MCF 10A (cell line): ENCODE measurements around the gene CGB8. TPM values are rescaled to one million over a fixed set of nuclear protein-coding genes. Genes with fewer than 3 reads are reported as not detected.

Experiments used
- BruUV-seq: library from RNA; stranded (reverse); fragments of 400-500 nt; replicated peaks from 2 replicates; lab custom pipeline; 2021; lab: Mats Ljungman, UMichigan
- CTCF ChIA-PET: fragments of 300-600 bp; sonication (Branson Sonifier 250); formaldehyde crosslinking; extraction: SDS; loops from one replicate; lab custom pipeline; 2021; ENCODE audit warnings: antibody characterized with exemption, inconsistent platforms; lab: Yijun Ruan, JAX
- POLR2A ChIA-PET: fragments of 300-600, 350-650 bp; sonication (Branson Sonifier 250); formaldehyde crosslinking; extraction: SDS; loops from one replicate; lab custom pipeline; 2020; ENCODE audit warnings: antibody characterized with exemption, inconsistent platforms; lab: Yijun Ruan, JAX
- DNase-seq: peaks from one replicate; pipeline ENCODE4 v3.0.0-alpha.2; 2018; ENCODE audit not compliant: unreplicated experiment
- H3K27ac Mint-ChIP-seq: one replicate; pipeline ENCODE4 v1.8.0; 2022; ENCODE audit warnings: mild to moderate bottlenecking, low read depth, mixed read lengths; ENCODE audit not compliant: unreplicated experiment
- H3K27me3 Mint-ChIP-seq: one replicate; pipeline ENCODE4 v1.8.0; 2022; ENCODE audit warnings: mixed read lengths; ENCODE audit not compliant: insufficient read depth, unreplicated experiment
- H3K36me3 Mint-ChIP-seq: one replicate; pipeline ENCODE4 v1.8.0; 2022; ENCODE audit warnings: mild to moderate bottlenecking, moderate library complexity, mixed read lengths; ENCODE audit not compliant: insufficient read depth, unreplicated experiment
- H3K4me1 Mint-ChIP-seq: one replicate; pipeline ENCODE4 v1.8.0; 2022; ENCODE audit warnings: mixed read lengths; ENCODE audit not compliant: insufficient read depth, unreplicated experiment
- H3K4me3 Mint-ChIP-seq: one replicate; pipeline ENCODE4 v1.8.0; 2022; ENCODE audit warnings: mild to moderate bottlenecking, moderate library complexity, mixed read lengths; ENCODE audit not compliant: unreplicated experiment
- H3K9me3 Mint-ChIP-seq: one replicate; pipeline ENCODE4 v1.8.0; 2022; ENCODE audit warnings: mixed read lengths; ENCODE audit not compliant: unreplicated experiment
- intact Hi-C: fragments of 100-400 bp; cut with micrococcal nuclease; formaldehyde crosslinking; loops from 2 replicates; pipeline ENCODE4 v1.14.1; 2022
- total RNA-seq: library from RNA; stranded (reverse); gene quantifications from 2 replicates; pipeline ENCODE4 v1.2.3, GENCODE V29; 2022
- TF ChIP-seq, protein P1 (sequence below): fragments of 200-600 bp; IDR thresholded peaks from one replicate; pipeline ENCODE4 v1.8.0; 2022; ENCODE audit warnings: antibody characterized with exemption, mild to moderate bottlenecking; ENCODE audit not compliant: unreplicated experiment

Gene CGB8
- total RNA-seq, 1 experiment from 2014 or later = 1.3 TPM

DNA sequence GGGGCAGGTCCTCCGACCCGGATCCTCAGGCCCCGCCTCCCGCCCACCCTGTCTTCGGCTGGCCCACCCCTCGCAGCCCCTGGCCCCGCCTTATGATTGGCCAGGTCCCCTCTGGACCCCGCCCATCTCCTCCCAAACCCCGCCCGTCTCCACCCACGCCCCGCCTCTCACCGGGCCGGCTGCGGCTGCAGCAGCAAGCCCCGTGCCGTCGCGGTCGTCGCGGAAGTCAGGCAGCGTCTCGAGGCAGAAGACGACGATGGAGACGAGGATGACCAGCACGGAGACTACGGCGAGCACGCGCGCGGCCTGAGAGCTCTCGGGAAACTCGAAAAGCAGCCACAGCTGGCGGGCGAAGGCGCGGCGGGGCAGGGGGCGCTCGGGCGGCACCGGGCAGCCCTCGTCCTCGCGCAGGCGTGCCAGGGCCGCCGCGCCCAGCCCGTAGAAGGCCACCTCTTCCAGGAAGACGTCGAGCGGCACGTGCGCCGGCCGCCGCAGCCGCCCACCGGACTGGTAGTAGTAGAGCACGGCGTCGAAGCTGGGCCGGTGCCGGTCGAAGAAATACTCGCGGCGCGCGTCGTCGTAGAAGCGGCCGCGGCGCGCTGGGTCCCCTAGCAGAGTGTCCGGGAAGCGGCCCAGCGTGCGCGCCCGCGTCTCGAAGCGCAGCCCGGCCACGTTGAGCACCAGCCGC lies 23.1 kb upstream of the CGB8 start:
- Mint-ChIP-seq H3K27me3 (peaks cover 24% of the 10 kb centered on the region), H3K4me1 (peaks cover 20% of the 10 kb centered on the region), H3K36me3 (peaks cover 6% of the 10 kb centered on the region), H3K4me3 (no peak overlapping the region), H3K27ac (no peak overlapping the region), H3K9me3 (no peaks in the 10 kb centered on the region)
- TF ChIP-seq, protein P1, sequence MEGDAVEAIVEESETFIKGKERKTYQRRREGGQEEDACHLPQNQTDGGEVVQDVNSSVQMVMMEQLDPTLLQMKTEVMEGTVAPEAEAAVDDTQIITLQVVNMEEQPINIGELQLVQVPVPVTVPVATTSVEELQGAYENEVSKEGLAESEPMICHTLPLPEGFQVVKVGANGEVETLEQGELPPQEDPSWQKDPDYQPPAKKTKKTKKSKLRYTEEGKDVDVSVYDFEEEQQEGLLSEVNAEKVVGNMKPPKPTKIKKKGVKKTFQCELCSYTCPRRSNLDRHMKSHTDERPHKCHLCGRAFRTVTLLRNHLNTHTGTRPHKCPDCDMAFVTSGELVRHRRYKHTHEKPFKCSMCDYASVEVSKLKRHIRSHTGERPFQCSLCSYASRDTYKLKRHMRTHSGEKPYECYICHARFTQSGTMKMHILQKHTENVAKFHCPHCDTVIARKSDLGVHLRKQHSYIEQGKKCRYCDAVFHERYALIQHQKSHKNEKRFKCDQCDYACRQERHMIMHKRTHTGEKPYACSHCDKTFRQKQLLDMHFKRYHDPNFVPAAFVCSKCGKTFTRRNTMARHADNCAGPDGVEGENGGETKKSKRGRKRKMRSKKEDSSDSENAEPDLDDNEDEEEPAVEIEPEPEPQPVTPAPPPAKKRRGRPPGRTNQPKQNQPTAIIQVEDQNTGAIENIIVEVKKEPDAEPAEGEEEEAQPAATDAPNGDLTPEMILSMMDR = no peak
- ChIA-PET CTCF (no interaction called here), POLR2A (interaction anchor here (1.4 kb wide), 1 partner anchor 10 kb away, joined by 3 read pairs; no protein-coding TSS in a partner anchor)
- intact Hi-C loops = no loop called here
- DNase-seq = no peak
- BruUV-seq = no TSS peak

DNA sequence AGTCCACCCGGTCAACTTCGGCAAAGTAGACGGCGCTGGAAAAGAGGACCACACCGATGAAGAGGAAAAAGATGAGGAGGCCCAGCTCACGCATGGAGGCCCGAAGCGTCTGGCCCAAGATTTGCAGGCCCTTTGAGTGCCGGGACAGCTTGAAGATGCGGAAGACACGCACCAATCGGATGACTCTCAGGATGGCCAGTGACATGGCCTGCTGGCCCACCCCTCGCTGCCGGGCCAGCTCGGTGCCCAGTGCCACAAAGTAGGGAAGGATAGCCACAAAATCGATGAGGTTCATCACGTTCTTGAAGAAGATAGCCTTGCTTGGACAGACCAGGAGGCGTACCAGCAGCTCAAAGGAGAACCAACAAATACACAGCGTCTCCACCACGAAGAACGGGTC lies 21.5 kb upstream of the CGB8 start:
- CTCF ChIA-PET = interaction anchor here (1.1 to 2.1 kb wide), 2 partner anchors 12 to 28 kb away, joined by 3 to 7 read pairs; no protein-coding TSS in a partner anchor
- peaks cover 40% of the 10 kb centered on the region for H3K27me3 Mint-ChIP-seq
- intact Hi-C loops = no loop called here
- POLR2A ChIA-PET = interaction anchor here (1.4 to 2.4 kb wide), 2 partner anchors 12 to 77 kb away, joined by 3 to 6 read pairs; partner anchors contain the start of genes GYS1 and RUVBL2
- peaks cover 11% of the 10 kb centered on the region for H3K36me3 Mint-ChIP-seq
- TF ChIP-seq, protein P1 = no peak
- no peak overlapping the region for H3K4me3 Mint-ChIP-seq
- DNase-seq = no peak
- H3K4me1 Mint-ChIP-seq = peaks cover 23% of the 10 kb centered on the region
- BruUV-seq = no TSS peak
- no peak overlapping the region for H3K27ac Mint-ChIP-seq
- H3K9me3 Mint-ChIP-seq = no peaks in the 10 kb centered on the region

DNA sequence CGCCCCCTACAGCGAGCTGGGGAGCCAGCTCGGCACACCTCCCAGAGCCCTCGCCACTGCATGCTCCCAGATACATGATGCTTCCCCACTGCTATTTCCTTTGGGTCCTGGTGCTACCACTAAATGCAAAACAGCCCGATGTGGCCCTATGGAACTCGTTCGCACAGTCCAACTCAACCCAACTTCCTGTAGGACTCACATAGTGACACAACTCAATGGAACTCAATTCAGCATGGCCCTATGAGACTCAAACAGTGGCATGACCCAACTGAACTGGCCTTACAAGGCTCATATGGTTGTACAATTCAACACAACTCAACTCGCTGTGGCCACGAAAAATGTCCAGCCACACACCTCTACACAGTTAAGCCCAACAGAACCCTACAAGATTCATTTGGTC lies 20.1 kb upstream of the CGB8 start:
- DNase-seq = no peak
- CTCF ChIA-PET = interaction anchor here (0.6 to 2.1 kb wide), 5 partner anchors 29 to 157 kb away, joined by 3 to 7 read pairs (median 3); no protein-coding TSS in a partner anchor
- POLR2A ChIA-PET = interaction anchor here (1.0 to 2.4 kb wide), 2 partner anchors 13 to 75 kb away, joined by 3 to 6 read pairs; partner anchors contain the start of genes GYS1 and RUVBL2
- peaks cover 13% of the 10 kb centered on the region for H3K36me3 Mint-ChIP-seq
- H3K27ac Mint-ChIP-seq = no peak overlapping the region
- H3K9me3 Mint-ChIP-seq = no peaks in the 10 kb centered on the region
- peaks cover 17% of the 10 kb centered on the region for H3K4me1 Mint-ChIP-seq
- no peak overlapping the region for H3K4me3 Mint-ChIP-seq
- BruUV-seq = no TSS peak
- peaks cover 42% of the 10 kb centered on the region for H3K27me3 Mint-ChIP-seq
- intact Hi-C loops = no loop called here
- TF ChIP-seq, protein P1 = no peak

DNA sequence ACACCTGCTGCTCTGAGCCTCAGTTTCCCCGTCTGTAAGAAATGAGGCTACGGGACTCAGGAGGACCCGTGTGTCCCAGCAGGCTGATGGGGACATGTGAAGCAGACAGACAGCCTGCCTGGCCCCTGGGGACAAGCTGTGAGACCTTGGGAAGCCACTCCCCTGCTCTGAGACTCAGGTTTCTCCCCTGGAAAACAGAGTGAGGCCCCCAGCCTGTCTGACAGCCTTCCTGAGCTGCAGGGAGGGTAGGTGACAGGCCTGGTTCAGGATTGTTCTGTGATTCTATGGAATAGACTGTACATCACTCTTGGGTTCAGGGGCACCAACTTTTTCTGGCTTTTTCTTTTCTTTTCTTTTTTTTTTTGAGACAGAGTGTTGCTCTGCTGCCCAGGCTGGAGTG lies 18.6 kb upstream of the CGB8 start:
- BruUV-seq = no TSS peak
- Mint-ChIP-seq H3K36me3 (peaks cover 11% of the 10 kb centered on the region), H3K9me3 (no peaks in the 10 kb centered on the region), H3K27ac (no peak overlapping the region), H3K4me1 (peaks cover 8% of the 10 kb centered on the region), H3K27me3 (peaks cover 27% of the 10 kb centered on the region), H3K4me3 (no peak overlapping the region)
- POLR2A ChIA-PET = no interaction called here
- no peak for DNase-seq
- CTCF ChIA-PET = interaction anchor here (0.6 to 1.0 kb wide), 3 partner anchors 30 to 102 kb away, joined by 3 to 4 read pairs (median 3); partner anchors contain the start of gene FTL
- intact Hi-C loops = no loop called here
- TF ChIP-seq, protein P1 = no peak
